ENCODE measurements around the gene MACF1.

Gene MACF1

GRCh38 chr1:39358491-39358890, 154.0 kb downstream of the MACF1 start:
- no peak overlapping the region for H3K4me3 ChIP-seq (ENCODE audit: low read depth, low read length)
- ChIA-PET CTCF (interaction anchor here (1.2 to 2.0 kb wide), 5 partner anchors 10 to 259 kb away, joined by 3 to 13 read pairs (median 3); no protein-coding TSS in a partner anchor), POLR2A (no interaction called here)
- DNase-seq (ENCODE audit: low read depth, low spot score) = no peak
- no peak for TF ChIP-seq CTCF (IDR thresholded peaks at IDR 0.05; ENCODE audit: insufficient read depth, low read length, missing control alignments)

- no peak for DNase-seq (ENCODE audit: low read depth, low spot score)
- no peak for TF ChIP-seq CTCF (IDR thresholded peaks at IDR 0.05; ENCODE audit: insufficient read depth, low read length, missing control alignments)
- CTCF ChIA-PET = interaction anchor here (1.2 to 2.0 kb wide), 3 partner anchors 11 to 259 kb away, joined by 3 to 13 read pairs (median 3); no protein-coding TSS in a partner anchor
- no peak overlapping the region for H3K4me3 ChIP-seq (ENCODE audit: low read depth, low read length)
- POLR2A ChIA-PET = no interaction called here
Observed at GRCh38 chr1:39359028-39359570, 154.6 kb downstream of the MACF1 start.

- ChIA-PET POLR2A (no interaction called here), CTCF (interaction anchor here (1.2 to 1.9 kb wide), 5 partner anchors 9 to 262 kb away, joined by 3 to 7 read pairs (median 5); no protein-coding TSS in a partner anchor)
- DNase-seq (ENCODE audit: low read depth, low spot score) = no peak
- TF ChIP-seq CTCF (IDR thresholded peaks at IDR 0.05; ENCODE audit: insufficient read depth, low read length, missing control alignments) = no peak
- no peak overlapping the region for H3K4me3 ChIP-seq (ENCODE audit: low read depth, low read length)
Observed at GRCh38 chr1:39360731-39361130, 156.2 kb downstream of the MACF1 start.

- ChIA-PET POLR2A (no interaction called here), CTCF (interaction anchor here (0.6 to 1.9 kb wide), 9 partner anchors 10 to 269 kb away, joined by 3 to 7 read pairs (median 5); no protein-coding TSS in a partner anchor)
- DNase-seq (ENCODE audit: low read depth, low spot score) = no peak
- TF ChIP-seq CTCF (IDR thresholded peaks at IDR 0.05; ENCODE audit: insufficient read depth, low read length, missing control alignments) = no peak
- no peak overlapping the region for H3K4me3 ChIP-seq (ENCODE audit: low read depth, low read length)
Observed at GRCh38 chr1:39361446-39361845, 157.0 kb downstream of the MACF1 start.

- no peak for TF ChIP-seq CTCF (IDR thresholded peaks at IDR 0.05; ENCODE audit: insufficient read depth, low read length, missing control alignments)
- H3K4me3 ChIP-seq (ENCODE audit: low read depth, low read length) = no peak overlapping the region
- CTCF ChIA-PET = no interaction called here
- POLR2A ChIA-PET = no interaction called here
- no peak for DNase-seq (ENCODE audit: low read depth, low spot score)
Observed at GRCh38 chr1:39363267-39363666, 158.8 kb downstream of the MACF1 start.

- no peak for DNase-seq (ENCODE audit: low read depth, low spot score)
- TF ChIP-seq CTCF (IDR thresholded peaks at IDR 0.05; ENCODE audit: insufficient read depth, low read length, missing control alignments) = no peak
- CTCF ChIA-PET = interaction anchor here (0.6 to 1.8 kb wide), 6 partner anchors 11 to 269 kb away, joined by 3 to 7 read pairs (median 4); no protein-coding TSS in a partner anchor
- POLR2A ChIA-PET = no interaction called here
- H3K4me3 ChIP-seq (ENCODE audit: low read depth, low read length) = no peak overlapping the region
Observed at GRCh38 chr1:39368045-39368444, 163.6 kb downstream of the MACF1 start.

All from AG04449 (cell line).